ENCODE measurements around the gene FREM1.

- TF ChIP-seq CTCF (IDR thresholded peaks at IDR 0.05 in 2 of 3, conservative IDR thresholded peaks at IDR 0.05 in 1 of 3; ENCODE audit: control insufficient read depth in 2 of 3, extremely low read depth in 1 of 3, insufficient read depth in 1 of 3, low read depth in 3 of 3, low read length in 3 of 3) (no peak), POLR2AphosphoS2 (IDR thresholded peaks at IDR 0.05; ENCODE audit: low read depth, low read length) (no peak), RCOR1 (conservative IDR thresholded peaks at IDR 0.05; ENCODE audit: low read depth, low read length) (no peak), POLR2AphosphoS5 (IDR thresholded peaks at IDR 0.05; ENCODE audit: low read length) (no peak), RBBP5 (conservative IDR thresholded peaks at IDR 0.05) (no peak)
Measured at GRCh38 chr9:14849851-14850250, 60.4 kb downstream of the FREM1 start.
